Stimulated activated naive CD8-positive, alpha-beta T cell treated with anti-CD3 and anti-CD28 coated beads, Interleukin-15, amount 100 ng/mL, for 72 hours (primary cell): ENCODE results near the gene KIAA0586.
A peak's percentile ranks its signal among the peaks of the same experiment; 100 is the strongest.
"Not testable (repeated sequence)": the region's sequence is repeated elsewhere in the genome, so short reads cannot be mapped to it uniquely, and the experiment has no call there.

ENCODE experiments used
- ATAC-seq: fragments of 150-1000 bp; cut with Tn5 transposase; 2 replicates; pipeline ENCODE4 v1.10.0; 2021; ENCODE audit warnings: mild to moderate bottlenecking, moderate library complexity
- DNase-seq, 2 donors: peaks; one replicate each; pipeline ENCODE4 v3.0.0; 2021 to 2022
- H3K27ac Mint-ChIP-seq, 2 donors: one replicate each; pipeline ENCODE4 v1.8.0; 2022; ENCODE audit warnings: mild to moderate bottlenecking in 2 of 2, mixed read lengths in 2 of 2, moderate library complexity in 2 of 2
- H3K27me3 Mint-ChIP-seq: one replicate; pipeline ENCODE4 v1.8.0; 2022; ENCODE audit warnings: mixed read lengths
- H3K4me1 Mint-ChIP-seq: one replicate; pipeline ENCODE4 v1.8.0; 2022; ENCODE audit warnings: mild to moderate bottlenecking, mixed read lengths
- H3K4me3 Mint-ChIP-seq, 2 donors: one replicate each; pipeline ENCODE4 v1.8.0; 2022; ENCODE audit warnings: mild to moderate bottlenecking in 2 of 2, mixed read lengths in 2 of 2, moderate library complexity in 1 of 2
- H3K9me3 Mint-ChIP-seq, 2 donors: one replicate each; pipeline ENCODE4 v1.8.0; 2022; ENCODE audit warnings: mixed read lengths in 2 of 2

Gene KIAA0586

DNA sequence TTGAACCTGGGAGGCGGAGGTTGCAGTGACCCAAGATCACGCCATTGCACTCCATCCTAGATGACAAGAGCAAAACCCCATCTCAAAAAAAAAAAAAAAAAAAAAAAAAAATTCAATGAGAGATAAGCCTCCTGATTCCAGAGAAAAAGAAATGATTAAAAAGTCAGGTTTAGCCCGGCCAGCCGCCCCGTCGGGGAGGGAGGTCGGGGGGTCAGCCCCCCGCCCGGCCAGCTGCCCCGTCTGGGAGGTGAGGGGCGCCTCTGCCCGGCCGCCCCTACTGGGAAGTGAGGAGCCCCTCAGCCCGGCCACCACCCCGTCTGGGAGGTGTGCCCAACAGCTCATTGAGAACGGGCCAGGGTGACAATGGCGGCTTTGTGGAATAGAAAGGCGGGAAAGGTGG, 160.8 kb downstream of the KIAA0586 start:
- not testable (repeated sequence) for ATAC-seq, DNase-seq, H3K4me3 Mint-ChIP-seq, H3K27ac Mint-ChIP-seq, H3K4me1 Mint-ChIP-seq, H3K9me3 Mint-ChIP-seq
- H3K27me3 Mint-ChIP-seq, result peaks cover 24% of the 10 kb centered on the region

DNA sequence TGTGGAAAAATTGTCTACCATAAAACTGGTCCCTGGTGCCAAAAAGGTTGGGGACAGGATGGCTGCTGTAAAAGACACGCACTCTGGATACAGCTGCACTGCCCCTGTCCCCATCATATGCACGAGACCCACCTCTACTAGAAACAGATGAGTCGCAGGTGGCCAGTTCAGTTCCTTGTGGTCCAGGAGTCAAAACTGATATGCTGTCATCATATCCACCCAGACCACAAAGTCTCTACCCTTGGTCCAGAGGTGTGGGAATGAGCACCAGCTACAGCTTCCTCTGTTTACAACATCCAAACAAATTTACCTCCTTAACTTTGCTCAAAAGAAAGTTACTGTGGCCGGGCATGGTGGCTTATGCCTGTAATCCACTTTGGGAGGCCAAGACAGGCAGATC, 166.5 kb downstream of the KIAA0586 start:
- peaks cover 15% of the 10 kb centered on the region for H3K4me1 Mint-ChIP-seq
- H3K4me3 Mint-ChIP-seq, result no peak overlapping the region
- peaks cover 38% of the 10 kb centered on the region for H3K27me3 Mint-ChIP-seq
- no peaks in the 10 kb centered on the region for H3K9me3 Mint-ChIP-seq
- peak; percentile 71 for ATAC-seq
- H3K27ac Mint-ChIP-seq, result peak overlapping the region in 1 of 2 donors; percentile 12
- no peak for DNase-seq

- Mint-ChIP-seq H3K27me3 (peaks cover 43% of the 10 kb centered on the region), H3K9me3 (no peaks in the 10 kb centered on the region), H3K4me1 (peaks cover 24% of the 10 kb centered on the region), H3K27ac (no peak overlapping the region), H3K4me3 (no peak overlapping the region)
- DNase-seq, result no peak
- no peak for ATAC-seq
Measured at GRCh38 chr14:58597041-58597440, 169.5 kb downstream of the KIAA0586 start.

DNA sequence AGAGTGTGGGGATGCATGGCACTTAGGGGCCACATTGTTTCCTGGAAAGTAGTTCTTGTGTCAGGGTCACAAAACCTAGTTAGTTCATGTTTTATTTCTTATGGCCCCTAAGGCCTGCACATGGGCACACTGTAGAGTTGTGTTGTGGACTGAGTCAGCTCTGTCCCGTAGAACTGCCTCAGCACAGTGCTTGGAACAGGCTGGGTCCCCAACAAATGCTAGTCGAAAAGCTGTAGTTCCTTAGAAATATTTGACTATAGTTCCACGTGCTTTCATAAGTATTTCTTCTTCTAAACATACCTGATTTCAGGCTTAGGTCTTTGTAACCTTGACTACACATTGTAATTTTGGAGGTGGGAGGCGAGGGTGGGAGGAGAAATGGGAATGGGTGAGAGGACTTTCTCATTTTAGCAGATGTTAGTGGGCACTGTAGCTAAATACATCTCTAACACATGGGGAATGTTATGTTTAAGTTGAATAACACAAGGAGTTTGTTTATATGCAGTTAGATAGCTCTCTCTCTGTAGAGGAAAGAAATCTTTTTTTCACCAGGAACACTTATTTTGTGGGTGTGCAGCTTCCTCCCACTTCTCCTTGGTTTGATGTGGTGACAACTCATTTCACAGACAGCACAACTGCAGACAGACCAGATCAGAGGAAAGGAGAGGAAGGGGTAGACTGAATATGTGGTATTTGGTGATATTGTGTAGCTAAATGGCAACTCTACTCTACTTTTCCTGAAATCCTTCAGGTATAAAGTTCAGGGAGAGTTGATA, 170.7 kb downstream of the KIAA0586 start:
- Mint-ChIP-seq H3K4me1 (peaks cover 24% of the 10 kb centered on the region), H3K27ac (no peak overlapping the region), H3K27me3 (peaks cover 48% of the 10 kb centered on the region), H3K9me3 (no peaks in the 10 kb centered on the region), H3K4me3 (no peak overlapping the region)
- ATAC-seq (peak; percentile 49), DNase-seq (no peak)

- no peak overlapping the region for H3K4me3 Mint-ChIP-seq
- H3K4me1 Mint-ChIP-seq, result peaks cover 24% of the 10 kb centered on the region
- no peaks in the 10 kb centered on the region for H3K9me3 Mint-ChIP-seq
- DNase-seq (no peak), ATAC-seq (peak; percentile 22)
- no peak overlapping the region for H3K27ac Mint-ChIP-seq
- peaks cover 48% of the 10 kb centered on the region for H3K27me3 Mint-ChIP-seq
Measured at GRCh38 chr14:58598804-58599525, 171.4 kb downstream of the KIAA0586 start.

- peaks cover 48% of the 10 kb centered on the region for H3K27me3 Mint-ChIP-seq
- H3K27ac Mint-ChIP-seq, result no peak overlapping the region
- DNase-seq, result no peak
- H3K4me1 Mint-ChIP-seq, result peaks cover 24% of the 10 kb centered on the region
- H3K9me3 Mint-ChIP-seq, result no peaks in the 10 kb centered on the region
- no peak for ATAC-seq
- peak overlapping the region in 1 of 2 donors; percentile 15 for H3K4me3 Mint-ChIP-seq
Measured at GRCh38 chr14:58599707-58600106, 172.2 kb downstream of the KIAA0586 start.
